Hepatocyte (in vitro differentiated cells): ENCODE data around the gene PRR9. TPM values are rescaled to one million over a fixed set of nuclear protein-coding genes. Genes with fewer than 3 reads are reported as not detected.

Source experiments
- DNase-seq: peaks from one replicate; pipeline ENCODE4 v3.0.0-alpha.2; 2016; ENCODE audit warnings: low spot score
- H2AFZ ChIP-seq: fragments of 200-600 bp; sonication (generic); 2 replicates; pipeline ENCODE4 v1.6.0; 2016; ENCODE audit warnings: antibody characterized with exemption, mild to moderate bottlenecking
- H3K27ac ChIP-seq: fragments of 200-600 bp; sonication (generic); 2 replicates; pipeline ENCODE4 v1.5.1; 2016; ENCODE audit warnings: mild to moderate bottlenecking
- H3K27me3 ChIP-seq: fragments of 200-600 bp; sonication (generic); 2 replicates; pipeline ENCODE4 v1.6.1; 2016
- H3K36me3 ChIP-seq: fragments of 200-600 bp; sonication (generic); replicated peaks from 2 replicates; pipeline ENCODE4 v1.5.1; 2016; ENCODE audit warnings: low read depth; ENCODE audit not compliant: insufficient read depth
- H3K4me1 ChIP-seq: fragments of 200-600 bp; sonication (generic); 2 replicates; pipeline ENCODE4 v1.5.1; 2016; ENCODE audit warnings: mild to moderate bottlenecking, moderate library complexity; ENCODE audit not compliant: insufficient read depth
- H3K4me2 ChIP-seq: fragments of 200-600 bp; sonication (generic); 2 replicates; pipeline ENCODE4 v1.6.0; 2016
- H3K4me3 ChIP-seq: fragments of 200-600 bp; sonication (generic); 2 replicates; pipeline ENCODE4 v1.5.1; 2016; ENCODE audit warnings: mild to moderate bottlenecking
- H3K79me2 ChIP-seq: fragments of 200-600 bp; sonication (generic); 2 replicates; pipeline ENCODE4 v1.6.0; 2017; ENCODE audit warnings: mild to moderate bottlenecking
- H3K9me2 ChIP-seq: fragments of 200-600 bp; sonication (generic); replicated peaks from 2 replicates; pipeline ENCODE4 v1.6.0; 2017; ENCODE audit warnings: mild to moderate bottlenecking; ENCODE audit not compliant: insufficient read depth
- H3K9me3 ChIP-seq: fragments of 200-600 bp; sonication (generic); 2 replicates; pipeline ENCODE4 v1.5.1; 2016; ENCODE audit warnings: low read depth, mild to moderate bottlenecking
- H4K20me1 ChIP-seq: fragments of 200-600 bp; sonication (generic); 2 replicates; pipeline ENCODE4 v1.6.0; 2016; ENCODE audit warnings: mild to moderate bottlenecking; ENCODE audit not compliant: insufficient read depth, poor library complexity, severe bottlenecking
- CTCF ChIP-seq: fragments of 200-600 bp; sonication (generic); IDR thresholded peaks from 2 replicates; pipeline ENCODE4 v1.5.1; 2016; ENCODE audit warnings: antibody characterized with exemption, mild to moderate bottlenecking; ENCODE audit not compliant: poor library complexity
- EZH2 ChIP-seq: fragments of 200-600 bp; sonication (generic); IDR thresholded peaks from 2 replicates; pipeline ENCODE4 v1.6.1; 2016; ENCODE audit warnings: antibody characterized with exemption, mild to moderate bottlenecking, borderline replicate concordance
- EZH2phosphoT487 ChIP-seq: fragments of 200-600 bp; sonication (generic); IDR thresholded peaks from one replicate; pipeline ENCODE4 v1.6.1; 2018; ENCODE audit warnings: antibody characterized with exemption, mild to moderate bottlenecking, low read depth, moderate library complexity; ENCODE audit not compliant: unreplicated experiment, severe bottlenecking
- WGBS: methylation state at CpG from one replicate; pipeline ENCODE4 v1.1.6; 2016; ENCODE audit warnings: low lambda C conversion rate; ENCODE audit errors: missing lambda C conversion rate; 5-methylcytosine and 5-hydroxymethylcytosine counted together
- polyA plus RNA-seq: library from polyadenylated mRNA; unstranded; fragments of >200 nt; fragmentation: Nextera tagmentation; extraction: Ambion mirVana; gene quantifications from 2 replicates; pipeline ENCODE4 v1.2.1, GENCODE V29; 2016
- total RNA-seq: library from RNA; depleted of rRNA; stranded (reverse); fragments of >200 nt; gene quantifications from 2 replicates; pipeline ENCODE4 v1.2.3, GENCODE V29; 2014

The PRR9 gene
- total and polyA plus RNA-seq, 2 experiments from 2014 or later, result not detected

GRCh38 chr1:153202006-153202405 is 15.4 kb upstream of the PRR9 start:
- H3K9me2 ChIP-seq, result no peaks in the 10 kb centered on the region
- no peak overlapping the region for H3K4me3 ChIP-seq
- no peak overlapping the region for H3K4me2 ChIP-seq
- H3K27ac ChIP-seq, result no peak overlapping the region
- H3K9me3 ChIP-seq, result no peaks in the 10 kb centered on the region
- no peak for TF ChIP-seq EZH2phosphoT487
- TF ChIP-seq EZH2, result no peak
- TF ChIP-seq CTCF, result no peak
- H3K36me3 ChIP-seq, result no peaks in the 10 kb centered on the region
- H3K4me1 ChIP-seq, result no peaks in the 10 kb centered on the region
- no peak for DNase-seq
- WGBS, result 39% methylated on average over 4 of the region's 4 CpGs
- no peak overlapping the region for H2AFZ ChIP-seq
- H4K20me1 ChIP-seq, result no peaks in the 10 kb centered on the region
- H3K79me2 ChIP-seq, result no peaks in the 10 kb centered on the region
- no peaks in the 10 kb centered on the region for H3K27me3 ChIP-seq

DNA sequence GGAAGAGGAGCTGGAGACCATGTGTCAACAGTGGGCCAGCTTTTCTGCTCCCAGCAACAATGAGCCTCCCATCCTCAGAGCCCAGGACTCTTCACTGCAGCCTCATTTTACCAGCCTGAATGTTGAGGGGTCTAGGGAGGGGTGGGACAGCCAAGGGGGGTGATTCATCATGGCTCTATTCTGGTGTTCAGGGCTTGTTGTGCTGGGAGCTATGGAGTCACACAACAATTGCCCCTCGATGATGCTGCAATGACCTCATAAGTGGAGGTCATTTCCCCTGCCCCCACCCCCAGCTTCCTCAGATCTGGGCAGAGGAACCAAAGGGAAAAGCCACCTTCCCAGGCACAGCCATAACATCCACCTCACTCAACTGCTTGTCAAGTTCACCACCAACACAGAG is 14.3 kb upstream of the PRR9 start, which contains the start of gene LELP1:
LELP1 (plus strand) TSS at position 301 of the 400 bp plus-strand sequence. CDS start 1,278 bp downstream, outside the sequence.
- Histone ChIP-seq H4K20me1 (no peaks in the 10 kb centered on the region), H3K4me2 (no peak within 1 kb of the TSS), H3K27ac (no peak within 1 kb of the TSS), H3K27me3 (no peaks in the 10 kb centered on the region), H3K9me2 (no peaks in the 10 kb centered on the region), H3K9me3 (no peaks in the 10 kb centered on the region), H2AFZ (no peak within 1 kb of the TSS), H3K36me3 (no peaks in the 10 kb centered on the region), H3K4me1 (no peaks in the 10 kb centered on the region), H3K4me3 (no peak within 1 kb of the TSS), H3K79me2 (no peaks in the 10 kb centered on the region)
- WGBS, result no CpG with 5 or more reads among the region's 1 CpG
- TF ChIP-seq EZH2phosphoT487 (no peak), CTCF (no peak), EZH2 (no peak)
- no peak for DNase-seq

GRCh38 chr1:153206631-153207030 is 10.8 kb upstream of the PRR9 start:
- Histone ChIP-seq H4K20me1 (no peaks in the 10 kb centered on the region), H3K79me2 (no peaks in the 10 kb centered on the region), H3K4me3 (no peak overlapping the region), H3K4me2 (no peak overlapping the region), H3K4me1 (no peaks in the 10 kb centered on the region), H3K36me3 (no peaks in the 10 kb centered on the region), H3K9me3 (no peaks in the 10 kb centered on the region), H3K9me2 (no peaks in the 10 kb centered on the region), H2AFZ (no peak overlapping the region), H3K27ac (no peak overlapping the region), H3K27me3 (no peaks in the 10 kb centered on the region)
- DNase-seq, result no peak
- TF ChIP-seq CTCF (no peak), EZH2phosphoT487 (no peak), EZH2 (no peak)
- WGBS, result 64% methylated on average over 9 of the region's 9 CpGs

DNA sequence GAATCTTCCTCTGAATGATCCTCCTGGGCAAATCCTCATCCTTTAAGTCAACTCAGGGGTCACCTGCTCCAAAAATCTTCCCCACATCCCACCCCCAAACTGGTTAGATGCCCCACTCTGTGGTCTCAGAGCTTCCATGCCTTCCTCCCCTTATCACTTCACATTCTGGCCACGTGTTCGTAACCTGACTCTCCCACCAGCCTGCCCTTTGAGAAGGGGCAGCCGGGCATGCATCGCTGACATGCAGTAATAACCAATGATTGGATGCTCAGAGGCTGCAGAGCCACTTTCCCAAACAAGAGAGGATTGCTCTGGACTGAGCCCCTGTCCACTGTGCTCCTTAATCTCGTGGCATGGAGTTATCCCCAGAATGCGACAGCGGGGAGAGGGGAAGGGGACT is 7.2 kb upstream of the PRR9 start:
- Histone ChIP-seq H3K4me2 (no peak overlapping the region), H4K20me1 (no peaks in the 10 kb centered on the region), H3K27me3 (no peaks in the 10 kb centered on the region), H3K79me2 (no peaks in the 10 kb centered on the region), H3K9me2 (no peaks in the 10 kb centered on the region), H2AFZ (no peak overlapping the region), H3K27ac (no peak overlapping the region), H3K4me1 (no peaks in the 10 kb centered on the region), H3K4me3 (no peak overlapping the region), H3K9me3 (no peaks in the 10 kb centered on the region), H3K36me3 (no peaks in the 10 kb centered on the region)
- DNase-seq, result no peak
- WGBS, result 68% methylated on average over 7 of the region's 7 CpGs
- TF ChIP-seq CTCF (no peak), EZH2phosphoT487 (no peak), EZH2 (no peak)
